LoVo (cell line): ENCODE measurements around the gene NR1H3.
"Not testable (repeated sequence)": the region's sequence is repeated elsewhere in the genome, so short reads cannot be mapped to it uniquely, and the experiment has no call there.

ENCODE experiments used
- DNase-seq: peaks from one replicate; pipeline ENCODE4 v3.0.0-alpha.2; 2016; ENCODE audit warnings: low spot score

The NR1H3 gene

DNA sequence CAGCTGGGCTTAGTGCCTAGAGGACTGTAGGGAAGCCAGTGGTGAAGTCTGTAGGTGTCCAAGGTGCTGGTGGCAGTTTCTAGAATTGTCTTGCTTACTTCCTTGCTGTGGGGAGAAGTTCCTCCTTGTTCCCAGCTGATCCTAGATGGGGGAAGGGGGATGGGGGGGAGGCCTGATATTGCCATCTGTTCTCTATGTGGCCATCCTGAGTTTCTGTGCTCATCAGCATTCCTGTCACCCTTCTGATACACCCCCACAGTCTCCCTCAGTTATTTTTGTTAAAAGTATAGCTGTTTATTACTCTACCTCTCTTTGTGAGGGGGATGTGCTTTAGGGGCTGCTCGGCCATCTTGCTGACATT, 48.7 kb downstream of the NR1H3 start:
- no peak for DNase-seq

DNA sequence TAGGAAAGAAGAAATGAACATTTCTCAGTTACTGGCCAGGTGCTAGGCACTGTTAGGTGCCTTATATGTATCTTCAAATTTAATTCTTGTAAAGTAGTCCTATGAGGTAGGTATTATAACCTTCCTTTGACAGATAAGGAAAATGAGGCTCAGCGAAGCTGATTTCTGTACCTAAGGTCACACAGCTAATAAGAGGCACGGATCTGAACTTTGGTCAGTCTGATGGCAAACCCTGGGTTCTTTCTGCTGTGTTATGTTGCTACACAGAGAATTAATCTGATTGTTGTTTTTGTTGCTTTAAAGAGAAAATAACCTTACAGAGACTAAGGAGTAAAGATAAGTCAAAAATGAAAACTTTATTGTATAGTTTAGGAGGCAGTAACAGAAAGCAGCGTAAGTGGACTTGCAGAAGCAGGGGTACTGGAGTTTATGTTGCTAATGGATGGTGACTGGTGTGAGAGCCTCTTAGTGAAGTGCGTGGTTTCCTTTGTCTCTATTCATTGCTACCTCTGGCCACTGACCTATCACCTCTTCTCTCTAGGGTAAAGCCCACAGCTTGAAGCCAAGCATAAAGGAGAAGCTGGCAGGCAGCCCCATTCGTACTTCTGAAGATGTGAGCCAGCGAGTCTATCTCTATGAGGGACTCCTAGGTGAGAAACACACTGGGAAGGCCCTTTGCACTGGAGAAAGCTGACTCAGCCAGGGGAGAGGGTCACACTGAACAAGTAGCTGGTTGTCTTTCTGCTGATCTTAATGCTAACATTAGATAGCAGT, 50.4 kb downstream of the NR1H3 start:
- DNase-seq = no peak

DNA sequence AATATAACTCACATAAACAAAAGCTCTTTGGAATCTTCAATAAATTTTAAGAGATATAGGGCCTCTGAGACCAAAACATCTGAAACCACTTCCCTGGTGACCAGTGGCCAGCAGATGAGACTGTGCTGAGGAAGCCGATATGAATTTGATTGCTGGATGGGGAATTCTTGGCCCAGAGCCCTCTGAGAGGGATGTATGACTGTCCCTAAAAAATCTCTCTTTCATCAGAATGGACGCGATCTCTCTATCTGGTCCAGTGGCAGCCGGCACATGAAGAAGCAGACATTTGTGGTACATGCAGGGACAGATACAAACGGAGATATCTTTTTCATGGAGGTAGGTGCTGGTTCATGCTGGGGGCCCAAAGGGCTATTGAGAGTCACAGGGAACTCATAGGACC, 57.2 kb downstream of the NR1H3 start:
- no peak for DNase-seq

DNA sequence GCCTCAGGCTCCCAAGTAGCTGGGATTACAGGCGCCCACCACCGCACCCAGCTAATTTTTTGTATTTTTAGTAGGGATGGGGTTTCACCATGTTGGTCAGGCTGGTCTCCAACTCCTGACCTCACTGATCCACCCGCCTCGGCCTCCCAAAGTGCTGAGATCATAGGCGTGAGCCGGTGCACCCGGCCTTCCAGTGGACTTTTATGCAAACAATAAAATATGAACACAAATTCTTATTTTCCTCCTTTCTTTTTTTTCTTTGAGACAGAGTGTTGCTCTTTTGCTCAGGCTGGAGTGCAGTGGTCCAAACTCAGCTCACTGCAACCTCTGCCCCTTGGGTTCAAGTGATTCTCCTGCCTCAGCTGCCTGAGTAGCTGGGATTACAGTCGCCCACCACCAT, 58.7 kb downstream of the NR1H3 start:
- not testable (repeated sequence) for DNase-seq

DNA sequence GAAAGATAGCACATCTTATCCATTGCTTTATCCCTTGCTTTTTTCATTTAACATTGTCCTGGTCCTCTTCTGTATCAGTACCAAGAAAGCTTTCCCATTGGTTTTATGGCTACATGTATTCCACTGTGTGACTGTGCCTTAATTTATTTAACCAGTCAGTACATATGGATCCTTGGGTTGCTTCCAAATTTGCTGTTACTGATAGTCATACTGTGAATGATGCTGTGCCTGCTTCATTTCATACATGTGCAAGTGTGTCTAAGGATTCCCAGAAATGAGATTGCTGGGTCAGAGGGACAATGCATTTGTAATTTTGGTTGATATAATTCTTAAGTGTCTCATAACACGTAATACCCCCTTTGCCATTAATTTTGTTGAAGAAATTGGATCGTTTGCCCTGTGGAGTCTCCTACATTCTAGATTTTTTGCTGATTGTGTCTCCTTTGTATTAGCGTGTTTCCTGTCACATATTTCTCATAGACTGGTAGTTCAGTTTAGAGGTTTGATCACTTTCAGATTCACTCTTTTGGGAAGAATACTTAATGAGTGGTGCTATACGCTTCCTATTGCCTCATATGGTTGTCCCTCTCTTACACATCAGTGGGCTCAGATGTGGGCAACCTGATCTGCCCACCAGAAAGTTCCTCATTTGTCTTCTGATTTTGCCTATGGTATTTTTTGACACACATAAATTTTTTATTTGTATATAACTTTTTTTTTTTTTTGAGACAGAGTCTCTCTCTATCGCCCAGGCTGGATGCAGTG, 59.5 kb downstream of the NR1H3 start:
- no peak for DNase-seq

DNA sequence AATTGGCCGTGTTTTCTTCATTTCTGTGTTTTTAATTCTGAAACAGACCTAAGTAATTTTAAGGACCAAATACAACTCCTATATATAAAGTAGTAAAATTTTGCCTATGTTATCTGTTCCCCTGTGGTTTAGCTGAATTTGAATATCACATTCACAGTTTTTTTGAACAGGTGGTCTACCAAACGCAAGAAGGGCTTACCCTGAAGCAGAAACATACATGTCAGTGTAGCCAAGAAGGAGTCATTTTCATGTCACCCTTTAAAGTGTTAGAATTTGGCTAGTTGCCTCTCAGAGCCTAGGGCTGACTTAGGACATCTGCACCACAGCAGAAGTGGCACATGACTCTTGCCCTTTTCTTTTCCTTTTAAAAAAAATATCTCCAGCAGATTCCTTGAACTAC, 60.4 kb downstream of the NR1H3 start:
- DNase-seq = no peak
